Amniotic stem cell (primary cell): ENCODE results near the gene ADRA2B.

ENCODE experiments used
- DNase-seq: peaks from one replicate; lab custom pipeline; 2025; lab: John Stamatoyannopoulos, UW

The ADRA2B gene

GRCh38 chr2:96104487-96104861, 11.9 kb downstream of the ADRA2B start:
- DNase-seq = no peak

GRCh38 chr2:96103761-96104486, 12.4 kb downstream of the ADRA2B start:
- no peak for DNase-seq

DNA sequence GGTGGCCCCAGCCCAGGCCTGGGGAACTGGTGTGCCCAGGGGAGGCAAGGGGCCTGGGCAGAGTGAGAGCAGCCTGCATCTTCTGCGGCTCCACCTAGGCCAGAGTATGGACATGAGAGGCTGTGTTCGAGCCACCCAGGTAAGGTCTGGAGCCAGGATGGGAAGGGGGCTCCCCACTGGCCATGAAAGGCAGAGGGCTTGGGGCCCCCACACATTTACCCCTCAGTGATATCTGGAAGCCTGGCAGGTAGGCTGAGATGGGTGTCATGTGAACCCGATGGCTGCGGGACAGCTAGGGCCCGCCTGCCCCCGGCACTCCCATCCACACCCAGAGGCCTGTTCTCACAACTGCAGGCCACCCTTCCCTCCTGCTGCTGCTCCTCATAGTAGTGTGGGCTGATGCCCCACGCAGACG, 13.2 kb downstream of the ADRA2B start:
- no peak for DNase-seq

GRCh38 chr2:96102596-96103186, 13.7 kb downstream of the ADRA2B start:
- no peak for DNase-seq

- no peak for DNase-seq
These were observed 15.5 kb downstream of the ADRA2B start for GRCh38 chr2:96100893-96101304.

DNA sequence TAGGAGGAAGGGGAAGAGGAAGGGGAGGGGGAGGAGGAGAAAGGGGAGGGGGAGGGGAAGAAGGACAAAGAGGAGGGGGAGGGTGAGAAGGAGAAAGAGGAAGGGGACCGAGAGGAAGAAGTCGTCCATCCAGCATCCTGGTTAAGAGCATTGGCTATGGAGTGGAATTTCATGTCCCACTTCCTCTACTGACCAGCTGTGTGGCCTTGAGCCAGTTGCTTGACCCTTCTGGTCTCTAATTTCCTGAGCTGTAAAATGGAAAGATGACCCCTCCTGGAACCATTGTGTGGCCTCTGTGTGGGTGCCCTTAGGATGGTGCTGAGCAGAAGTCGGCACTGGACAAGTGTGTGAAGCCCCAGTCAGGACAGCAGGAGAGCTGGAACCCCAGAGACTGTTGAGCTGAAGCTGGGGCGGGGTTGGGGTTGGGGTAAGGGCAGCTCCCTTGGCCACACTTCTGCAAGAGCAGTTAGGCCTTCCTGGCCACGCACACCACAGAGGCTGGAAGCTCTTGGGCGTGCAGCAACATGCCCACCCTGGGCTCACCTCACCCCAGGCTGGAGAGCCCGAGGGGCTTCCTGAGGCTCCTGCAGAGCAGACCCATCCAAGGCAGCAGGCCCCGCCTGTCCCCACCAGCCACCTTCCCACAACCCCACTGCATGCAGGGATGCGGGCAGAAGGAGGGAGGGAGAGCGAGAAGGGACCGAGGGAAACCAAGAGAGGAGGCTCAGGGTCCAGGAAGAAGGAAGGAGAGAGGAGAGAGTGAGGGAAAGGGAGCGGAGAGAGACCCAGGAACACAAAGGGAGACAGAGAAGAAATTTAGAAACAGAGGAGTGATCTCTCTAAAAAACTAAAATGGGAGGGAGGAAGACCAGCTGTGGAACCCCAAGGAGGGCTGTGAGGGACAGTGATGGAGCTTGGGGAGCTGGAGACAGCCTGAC, 16.2 kb downstream of the ADRA2B start:
- no peak for DNase-seq

- DNase-seq = no peak
These were observed 17.3 kb downstream of the ADRA2B start for GRCh38 chr2:96098900-96099590.

DNA sequence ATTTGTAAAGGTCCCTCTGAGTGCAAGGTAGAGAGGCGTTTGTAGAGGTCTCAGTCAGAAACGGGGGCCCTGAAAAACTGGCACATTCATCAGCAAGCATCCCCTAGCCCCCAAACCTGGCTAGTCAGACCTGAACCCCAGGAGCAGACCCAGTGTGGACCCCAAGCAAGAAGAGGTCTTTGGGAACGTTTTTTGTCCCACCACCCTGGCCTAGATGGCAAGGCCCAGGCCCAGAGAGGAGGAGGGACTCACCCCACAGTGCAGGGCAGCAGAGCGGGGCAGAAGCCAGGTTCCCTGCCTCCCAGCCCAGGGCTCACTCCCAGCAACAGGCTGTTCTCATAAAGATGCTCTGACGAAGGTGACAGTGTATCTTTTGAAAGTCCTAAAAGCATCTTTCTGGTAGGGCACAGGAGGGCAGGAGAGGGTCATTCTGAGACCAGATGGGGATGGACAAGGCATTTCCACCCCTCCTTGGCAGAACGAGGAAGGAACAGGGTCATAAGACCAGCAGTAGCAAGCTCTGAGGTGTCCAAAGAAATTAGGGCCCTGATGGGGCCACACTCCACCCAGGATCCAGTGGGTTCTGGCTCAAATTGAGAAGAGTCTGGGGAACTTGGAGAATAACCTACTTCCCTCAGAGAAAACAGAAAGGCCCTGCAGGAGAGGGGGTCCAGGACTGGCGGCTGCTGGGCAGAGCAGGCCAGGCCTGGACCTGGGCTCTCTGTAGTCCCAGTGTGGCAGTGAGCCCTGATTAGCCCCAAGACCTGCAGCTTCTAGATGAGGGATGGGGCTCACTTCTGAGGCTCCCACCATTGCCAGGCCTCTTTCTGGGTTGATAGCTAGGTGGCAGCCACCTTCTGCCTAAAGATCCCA, 18.2 kb downstream of the ADRA2B start:
- no peak for DNase-seq

GRCh38 chr2:96097441-96097840, 18.9 kb downstream of the ADRA2B start:
- DNase-seq = no peak

DNA sequence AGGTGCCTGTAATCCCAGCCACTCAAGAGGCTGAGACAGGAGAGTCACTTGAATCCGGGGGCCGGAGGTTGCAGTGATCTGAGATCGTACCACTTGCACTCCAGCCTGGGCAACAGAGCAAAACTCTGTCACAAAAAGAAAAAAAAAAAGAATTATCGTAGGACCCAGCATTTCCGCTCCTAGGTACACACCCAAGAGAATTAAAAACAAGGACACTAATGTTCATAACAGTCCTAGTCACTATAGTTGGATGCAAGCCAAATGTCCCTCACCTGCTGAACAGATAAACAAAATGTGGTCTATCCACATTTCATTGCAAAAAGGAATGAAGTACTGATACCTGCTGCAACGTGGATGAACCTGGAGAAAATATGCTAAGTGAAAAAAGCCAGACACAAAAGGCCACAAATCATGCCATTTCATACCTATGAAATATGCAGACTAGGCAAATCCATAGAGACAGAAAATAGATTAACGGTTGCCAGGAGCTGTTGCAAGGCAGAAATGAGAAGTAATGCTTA, 21.2 kb downstream of the ADRA2B start:
- DNase-seq = no peak

DNA sequence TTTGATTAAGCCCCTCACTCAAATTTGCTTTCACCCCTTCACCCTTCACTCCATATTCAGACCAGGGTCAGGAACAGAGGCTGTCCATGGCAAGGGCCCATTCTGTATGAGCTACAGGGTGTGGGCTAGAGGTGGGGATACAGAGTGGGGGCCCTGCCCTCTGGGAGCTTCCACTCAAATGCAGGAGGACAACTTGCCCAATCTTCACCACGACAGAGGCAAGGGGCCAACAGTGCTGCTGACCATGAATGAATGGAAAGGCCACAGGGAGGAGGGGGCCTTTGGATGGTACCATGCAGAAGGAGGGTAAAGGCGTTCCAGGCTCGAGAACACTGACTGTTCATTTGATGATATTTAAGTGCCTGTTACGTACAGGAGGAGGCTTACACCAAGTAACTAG, 22.8 kb downstream of the ADRA2B start:
- no peak for DNase-seq

- no peak for DNase-seq
These were observed 23.4 kb downstream of the ADRA2B start for GRCh38 chr2:96092951-96093350.

DNA sequence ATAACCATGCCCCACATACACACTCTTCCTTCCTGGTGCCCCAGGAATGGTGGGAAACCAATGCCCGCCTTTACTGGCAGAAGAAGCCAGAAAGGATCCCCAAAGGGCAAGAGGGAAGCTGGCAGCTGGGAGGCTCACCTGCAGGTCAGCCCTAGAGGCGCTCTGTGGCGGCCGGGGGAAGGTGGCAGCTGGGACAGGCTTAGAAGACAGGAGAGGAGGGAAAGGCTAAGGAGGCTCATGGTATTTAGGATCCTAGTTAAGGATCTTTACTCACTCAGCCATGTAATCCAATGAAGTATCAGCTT, 23.8 kb downstream of the ADRA2B start:
- no peak for DNase-seq

DNA sequence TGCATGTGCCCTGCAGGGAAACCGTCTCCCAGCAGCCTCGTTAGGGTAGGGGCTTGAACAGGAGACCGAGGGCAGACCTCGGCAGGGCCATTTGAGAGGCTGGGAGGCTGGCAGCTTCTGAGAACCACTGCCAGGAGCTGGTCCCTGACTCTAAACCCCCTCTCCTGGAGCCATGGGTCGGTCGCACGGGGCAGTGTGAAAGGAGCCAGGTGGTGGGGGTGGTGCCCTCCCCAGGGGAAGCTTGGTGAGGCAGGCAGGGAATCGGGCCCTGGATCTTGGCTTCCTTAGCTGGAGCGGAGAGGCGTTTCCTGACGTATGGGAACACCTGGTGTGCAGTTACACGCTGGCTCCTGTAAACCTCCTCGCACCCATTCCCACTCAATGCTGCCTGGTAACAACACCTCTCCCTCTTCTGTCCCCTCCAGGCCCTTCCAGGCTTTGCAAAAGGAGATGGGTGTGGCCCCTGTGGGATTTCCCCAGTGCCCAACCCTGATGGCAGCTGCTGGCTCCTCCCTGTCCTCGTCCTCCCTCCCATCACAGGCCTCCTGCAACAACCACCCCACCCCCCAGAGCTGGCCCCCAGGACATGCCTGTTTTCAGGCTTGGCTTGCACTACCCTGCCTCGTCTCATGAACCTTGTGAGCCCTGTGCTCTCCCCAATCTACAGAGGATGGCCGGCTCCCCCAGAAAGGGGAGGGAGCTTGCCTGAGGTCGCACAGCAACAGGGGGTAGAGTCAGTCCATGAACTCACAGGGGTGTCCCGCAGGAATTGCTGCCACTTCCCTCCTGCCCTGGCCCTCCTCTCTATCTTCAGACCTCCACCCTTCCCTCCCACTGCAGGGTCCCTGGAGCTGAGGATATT, 24.4 kb downstream of the ADRA2B start:
- DNase-seq = no peak

DNA sequence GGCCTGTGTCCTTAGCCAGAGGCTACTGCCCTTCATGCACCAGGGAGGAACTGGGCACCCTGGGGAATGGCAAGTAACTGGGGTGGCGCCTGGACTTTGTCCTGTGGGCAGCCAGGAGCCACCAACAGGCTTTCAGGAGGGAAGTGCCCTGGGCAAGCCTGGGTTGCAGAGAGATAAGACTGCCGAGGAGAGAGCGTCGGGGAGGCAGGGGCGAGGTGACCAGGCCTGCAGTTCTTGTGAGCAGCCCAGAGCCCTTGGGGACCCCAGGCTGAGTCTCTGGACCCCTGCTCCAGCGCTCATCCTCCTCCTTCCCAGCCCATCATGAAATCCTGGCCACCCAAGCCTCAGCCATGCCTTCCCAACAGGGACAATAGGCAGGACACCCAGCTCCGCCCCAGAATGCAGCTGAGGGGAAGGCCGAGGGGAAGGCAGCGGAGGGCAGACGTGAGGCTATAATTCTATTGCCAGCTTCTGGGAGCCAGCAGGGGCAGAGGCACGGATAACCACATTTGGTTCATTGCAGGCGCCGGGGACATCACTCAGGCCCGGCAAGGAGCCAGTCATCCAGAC, 25.1 kb downstream of the ADRA2B start:
- DNase-seq = no peak

- DNase-seq = no peak
These were observed 26.0 kb downstream of the ADRA2B start for GRCh38 chr2:96090196-96090926.

- no peak for DNase-seq
These were observed 26.8 kb downstream of the ADRA2B start for GRCh38 chr2:96089356-96090195.
